GM12872 (cell line): ENCODE results near the gene PIAS3.

ENCODE experiments used
- CTCF ChIP-seq: IDR thresholded peaks from 3 replicates; pipeline ENCODE4 v1.5.1; 2011; ENCODE audit warnings: low read depth, mild to moderate bottlenecking, low read length, moderate library complexity; ENCODE audit not compliant: insufficient read depth

PIAS3 gene

GRCh38 chr1:145858901-145859490 lies at the start of gene PIAS3:
TSS of gene PIAS3 (minus strand) at chr1:145859081. CDS start at chr1:145858990, 91 bp downstream.
- TF ChIP-seq CTCF: no peak

DNA sequence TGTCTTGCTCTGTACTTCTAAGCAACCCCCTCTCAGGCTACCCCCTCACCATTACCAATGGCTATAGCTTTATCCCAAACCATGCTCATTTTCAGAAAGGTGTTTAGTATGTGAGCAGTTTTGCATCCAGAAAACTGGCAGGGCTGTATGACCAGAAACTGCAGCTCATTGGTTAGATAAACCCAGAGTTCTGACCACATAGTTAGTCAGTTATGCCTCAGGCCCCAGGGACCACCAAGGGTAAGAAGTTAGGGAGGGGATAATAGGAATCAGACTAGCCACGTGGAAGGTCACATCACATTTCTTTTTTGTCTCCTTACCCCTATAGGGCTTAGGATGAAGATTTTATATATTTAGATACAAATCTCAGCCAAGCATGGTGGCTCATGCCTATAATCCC lies 49.8 kb upstream of the PIAS3 start:
- no peak for TF ChIP-seq CTCF

GRCh38 chr1:145906954-145907753 lies 48.3 kb upstream of the PIAS3 start:
- no peak for TF ChIP-seq CTCF

DNA sequence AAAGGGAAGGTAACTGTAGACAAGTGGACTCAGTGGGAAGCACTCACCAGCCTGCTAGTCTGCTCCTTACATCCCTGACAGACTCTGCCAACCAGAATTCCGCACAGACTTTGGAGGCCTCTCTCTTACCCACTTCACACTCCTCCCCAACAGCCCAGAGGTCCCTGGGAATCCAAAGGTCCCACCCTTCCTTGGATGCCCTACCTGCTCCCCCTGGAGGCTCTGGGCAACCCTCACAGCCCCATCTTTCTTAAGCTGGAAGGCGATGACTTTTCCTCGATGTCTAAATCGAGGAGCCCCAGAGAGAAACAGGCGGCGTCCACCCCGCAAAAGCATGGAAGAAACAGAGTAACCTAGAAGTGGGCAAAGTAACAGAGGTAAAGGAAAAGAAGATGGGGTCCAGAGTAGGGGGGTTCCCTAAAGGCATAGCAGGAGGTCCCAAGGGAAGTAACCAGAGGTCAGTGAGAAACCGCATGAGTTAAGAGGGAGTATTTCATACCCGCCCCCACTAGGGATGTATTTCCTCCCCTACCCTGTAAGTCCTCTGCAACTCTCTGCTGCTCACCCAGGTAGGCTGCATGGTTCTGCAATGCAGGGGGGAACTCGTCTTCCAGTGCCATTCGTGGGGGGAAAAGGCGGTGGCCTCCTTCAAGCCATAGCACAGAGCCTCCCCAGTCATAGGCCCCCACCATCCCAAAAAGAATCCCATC lies 42.6 kb upstream of the PIAS3 start:
- no peak for TF ChIP-seq CTCF

GRCh38 chr1:145898756-145899155 lies 39.9 kb upstream of the PIAS3 start:
- no peak for TF ChIP-seq CTCF

GRCh38 chr1:145897969-145898368 lies 39.1 kb upstream of the PIAS3 start:
- no peak for TF ChIP-seq CTCF

GRCh38 chr1:145895471-145895870 lies 36.6 kb upstream of the PIAS3 start:
- TF ChIP-seq CTCF: no peak
